GM18520 (cell line): ENCODE measurements around the gene CDC42BPA.
"Not testable (repeated sequence)": the region's sequence is repeated elsewhere in the genome, so short reads cannot be mapped to it uniquely, and the experiment has no call there.

Source experiments
- ATAC-seq: cut with Tn5 transposase; IDR thresholded peaks from one replicate; pipeline ENCODE4 v1.9.1; 2021; ENCODE audit not compliant: unreplicated experiment

The CDC42BPA gene

DNA sequence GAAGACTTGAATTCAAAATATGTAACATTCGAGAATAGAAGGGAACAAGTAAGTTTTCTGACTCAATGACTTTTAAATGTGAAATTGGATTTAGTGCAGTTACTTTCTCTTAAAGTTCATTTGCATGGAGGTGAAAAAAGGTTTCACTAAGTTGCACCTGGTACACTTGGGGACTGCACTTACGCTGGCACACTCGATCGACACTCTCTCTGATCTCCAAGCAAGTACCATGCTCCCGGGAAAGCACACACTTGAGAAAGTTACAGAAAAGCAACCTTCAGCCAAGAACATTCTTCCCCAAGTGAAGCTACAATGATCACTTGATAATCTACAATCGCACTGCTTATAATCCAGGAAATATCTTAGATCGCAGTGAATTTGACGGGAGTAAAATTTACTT, 315.1 kb downstream of the CDC42BPA start:
- no peak for ATAC-seq

DNA sequence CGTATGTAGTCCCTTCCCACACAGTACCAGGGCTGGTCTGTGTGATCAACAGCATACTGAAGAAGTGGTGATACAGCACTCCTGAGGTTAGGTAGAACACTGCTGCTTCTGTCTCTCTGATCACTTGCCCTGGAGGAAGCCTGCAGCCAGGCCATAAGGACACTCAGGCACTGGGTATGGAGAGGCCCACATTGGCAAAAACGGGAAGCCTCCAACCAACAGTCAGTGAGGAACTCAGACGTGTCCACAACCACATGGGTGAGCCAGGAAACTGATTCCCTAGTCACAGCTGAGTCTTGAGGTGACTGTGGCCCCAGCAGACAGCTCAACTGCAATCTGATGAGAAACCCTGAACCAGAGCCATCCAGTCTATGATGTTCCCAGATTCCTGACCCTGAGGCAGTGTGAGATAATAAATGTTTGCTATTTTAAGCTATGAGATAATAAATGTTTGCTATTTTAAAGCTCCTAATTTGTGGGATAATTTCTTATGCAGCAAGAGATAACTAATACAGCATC, 315.7 kb downstream of the CDC42BPA start:
- no peak for ATAC-seq

DNA sequence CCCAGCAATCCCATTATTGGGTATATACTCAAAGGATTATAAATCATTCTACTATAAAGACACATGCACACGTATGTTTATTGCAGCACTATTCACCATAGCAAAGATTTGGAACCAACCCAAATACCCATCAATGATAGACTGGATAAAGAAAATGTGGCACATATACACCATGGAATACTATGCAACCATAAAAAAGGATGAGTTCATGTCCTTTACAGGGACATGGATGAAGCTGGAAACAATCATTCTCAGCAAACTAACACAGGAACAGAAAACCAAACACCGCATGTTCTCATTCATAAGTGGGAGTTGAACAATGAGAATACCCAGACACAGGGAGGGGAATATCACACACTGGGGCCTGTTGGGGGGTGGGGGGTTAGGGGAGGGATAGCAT, 318.7 kb downstream of the CDC42BPA start:
- ATAC-seq: not testable (repeated sequence)

DNA sequence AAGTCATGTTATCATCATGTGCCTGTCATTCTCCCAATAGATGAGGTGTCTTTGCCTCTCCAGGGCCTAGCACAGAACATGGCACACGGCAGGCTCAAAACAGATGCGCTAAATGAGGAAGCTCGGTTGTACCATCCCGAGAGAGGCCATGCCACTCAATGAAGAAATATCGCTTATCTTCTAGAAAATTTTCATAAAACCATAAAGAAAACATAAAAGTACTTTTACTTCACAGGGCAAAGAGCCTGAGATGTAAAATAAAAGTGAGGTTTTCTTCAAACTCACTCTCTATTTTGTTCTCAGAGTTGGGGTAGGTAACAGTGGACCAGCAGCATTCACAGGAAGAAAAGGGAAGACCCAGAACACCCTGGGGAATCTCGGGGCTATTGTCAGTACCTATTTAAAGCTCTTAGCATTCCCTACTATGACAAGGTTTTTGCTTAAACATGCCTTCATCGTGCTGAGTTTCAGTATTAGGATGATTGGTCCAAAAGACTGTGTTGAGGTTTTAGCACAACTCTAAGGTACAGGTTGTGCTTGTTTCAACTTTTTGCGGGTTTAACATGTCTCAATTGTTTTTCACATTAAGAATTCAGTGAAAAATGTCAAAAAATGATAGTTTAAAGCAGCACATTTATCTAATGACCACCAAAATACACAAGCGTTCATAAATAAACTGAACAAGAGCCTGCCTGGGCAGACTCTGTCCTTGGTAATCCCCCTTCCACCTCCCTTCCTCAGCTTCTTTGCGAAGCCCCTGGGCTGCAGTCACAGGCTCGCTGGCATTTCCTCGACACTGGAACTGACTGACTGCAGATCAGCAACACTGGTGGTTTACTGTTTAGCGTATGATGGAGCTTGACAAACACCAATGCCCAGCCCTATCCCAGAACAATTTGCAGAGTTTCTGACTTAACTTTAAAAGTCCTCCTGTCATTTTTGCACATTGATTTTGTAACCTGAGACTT, 322.6 kb downstream of the CDC42BPA start:
- ATAC-seq: peak; percentile 97

GRCh38 chr1:226994586-226995364, 323.5 kb downstream of the CDC42BPA start:
- no peak for ATAC-seq

- ATAC-seq: no peak
Observed at GRCh38 chr1:226993814-226994585, 324.3 kb downstream of the CDC42BPA start.

DNA sequence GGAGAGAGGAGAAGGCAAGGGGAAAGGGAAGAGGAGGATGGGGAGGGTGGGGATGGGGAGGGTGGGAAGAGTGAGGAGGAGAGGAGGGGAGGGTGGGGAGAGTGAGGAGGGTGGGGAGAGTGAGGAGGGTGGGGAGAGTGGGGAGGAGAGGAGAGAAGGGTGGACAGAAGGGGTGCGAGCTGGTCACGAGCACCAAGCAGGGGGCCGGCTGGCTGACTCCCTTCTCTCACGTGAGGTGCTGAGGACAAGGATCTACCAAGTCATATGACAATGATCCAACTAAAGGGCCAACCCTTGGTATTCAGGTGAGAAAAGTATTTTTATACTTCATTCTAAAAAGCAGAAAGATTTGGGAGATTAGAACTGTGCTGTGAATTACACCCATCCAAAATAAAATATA, 326.4 kb downstream of the CDC42BPA start:
- ATAC-seq: no peak

GRCh38 chr1:226990133-226990716, 328.1 kb downstream of the CDC42BPA start:
- peak; percentile 59 for ATAC-seq

GRCh38 chr1:226989085-226989920, 329.0 kb downstream of the CDC42BPA start:
- no peak for ATAC-seq

DNA sequence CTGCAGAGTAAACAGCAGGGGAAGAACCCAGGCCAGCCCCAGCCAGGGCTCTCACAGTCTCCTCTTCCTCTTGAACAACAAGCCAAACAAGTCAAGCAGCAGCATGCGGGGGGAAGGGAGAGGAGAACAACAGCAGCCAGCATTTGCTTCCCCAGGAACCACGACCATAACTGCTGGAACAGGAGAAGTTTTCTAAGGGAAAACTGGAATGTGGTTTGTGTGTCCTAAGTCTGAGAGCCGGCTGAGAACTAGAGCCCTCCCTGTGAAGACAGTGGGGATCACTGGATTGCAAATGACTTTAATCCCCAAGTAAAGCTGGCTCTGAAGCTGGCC, 330.0 kb downstream of the CDC42BPA start:
- no peak for ATAC-seq

- no peak for ATAC-seq
Observed at GRCh38 chr1:226987623-226988333, 330.5 kb downstream of the CDC42BPA start.

- ATAC-seq: no peak
Observed at GRCh38 chr1:226987179-226987536, 331.1 kb downstream of the CDC42BPA start.

GRCh38 chr1:226986496-226987178, 331.7 kb downstream of the CDC42BPA start:
- no peak for ATAC-seq

DNA sequence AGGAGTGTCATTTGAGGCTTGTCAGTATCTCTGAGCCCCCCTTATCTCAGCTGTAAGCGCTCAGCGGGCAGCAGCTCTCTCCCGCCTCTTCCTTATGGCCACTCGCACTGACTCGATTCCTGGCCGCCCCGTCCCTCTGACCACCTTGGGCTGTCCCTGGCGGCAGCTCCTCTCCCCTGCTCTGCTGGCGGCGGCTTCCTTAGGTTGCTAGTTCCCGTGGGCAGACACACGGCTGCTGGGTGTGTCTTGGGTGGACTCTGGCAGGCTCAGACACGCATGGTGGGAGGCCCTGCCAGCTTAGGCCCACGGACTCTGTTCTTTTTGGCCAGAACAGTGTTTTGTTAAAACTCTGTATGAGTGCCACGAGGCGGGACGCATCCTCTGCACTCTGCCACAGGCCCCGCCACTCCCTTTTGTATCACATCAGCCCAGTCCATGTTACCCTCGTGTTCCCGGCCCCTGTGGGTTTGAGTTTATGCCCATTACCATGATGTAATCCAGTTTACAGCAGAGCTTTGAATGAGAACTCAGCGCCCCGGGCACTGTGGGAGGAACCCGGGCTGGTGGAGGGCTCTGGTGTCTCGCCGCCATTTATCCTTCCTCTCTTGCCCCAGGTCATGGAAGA, 332.3 kb downstream of the CDC42BPA start:
- ATAC-seq: no peak

DNA sequence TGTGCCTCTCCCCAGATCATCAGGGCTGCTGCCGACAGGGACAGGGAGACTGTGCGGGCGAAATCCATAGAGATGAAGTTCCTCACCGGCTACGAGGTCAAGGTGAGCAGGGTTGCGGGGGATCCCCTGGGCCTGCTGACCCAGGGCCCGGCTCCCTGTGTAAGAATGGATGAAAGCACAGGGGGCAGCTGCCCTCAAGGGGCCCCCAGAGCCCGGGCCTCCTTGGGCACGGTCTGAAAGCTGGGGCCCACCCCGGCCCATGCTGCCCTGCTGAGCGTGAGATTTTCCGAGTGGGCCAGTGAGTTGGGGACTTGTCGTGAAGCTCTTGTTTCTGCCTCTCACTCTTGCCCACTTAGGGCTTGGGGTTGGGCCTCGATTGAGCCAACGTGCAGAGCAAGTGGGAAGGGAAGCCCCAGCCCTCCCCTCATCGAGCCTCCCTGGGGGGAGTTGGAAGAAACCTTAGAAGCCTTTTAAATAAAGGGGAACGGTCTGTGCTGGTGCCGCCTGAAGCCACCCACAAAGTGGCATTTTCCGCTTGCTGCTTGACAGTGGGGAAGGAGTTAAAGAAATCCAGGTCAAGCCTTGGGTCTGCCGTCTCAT, 333.0 kb downstream of the CDC42BPA start:
- no peak for ATAC-seq

- ATAC-seq: no peak
Observed at GRCh38 chr1:226984521-226985238, 333.6 kb downstream of the CDC42BPA start.

DNA sequence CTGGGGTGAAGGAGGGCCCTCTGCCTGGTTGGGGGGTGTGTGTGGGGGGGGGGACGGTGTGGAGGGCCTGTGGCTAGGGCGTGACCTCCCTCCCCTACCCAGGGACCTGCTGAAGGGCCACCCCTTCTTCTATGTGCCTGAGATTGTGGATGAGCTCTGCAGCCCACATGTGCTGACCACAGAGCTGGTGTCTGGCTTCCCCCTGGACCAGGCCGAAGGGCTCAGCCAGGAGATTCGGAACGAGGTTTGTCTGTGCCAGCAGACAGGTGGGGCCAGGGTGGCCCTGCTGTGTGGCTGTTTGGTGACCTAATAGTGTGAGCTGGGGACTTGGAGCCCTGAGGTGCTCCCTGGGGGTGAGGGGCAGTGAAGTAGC, 334.3 kb downstream of the CDC42BPA start:
- ATAC-seq: no peak
